Liver (tissue), 9 donors: ENCODE results near the gene C14orf132. TPM values are rescaled to one million over a fixed set of nuclear protein-coding genes. Genes with fewer than 3 reads are reported as not detected.

Experiments used
- DNase-seq: peaks from one replicate; pipeline ENCODE4 v3.0.0-alpha.2; 2017; ENCODE audit warnings: low spot score
- H3K27ac ChIP-seq, 2 donors: one replicate each; pipeline ENCODE4 v1.7.0; 2013; ENCODE audit warnings: inconsistent platforms in 2 of 2, low read length in 2 of 2, control low read depth in 1 of 2, low read depth in 1 of 2, mild to moderate bottlenecking in 1 of 2
- H3K27me3 ChIP-seq, 4 donors: one replicate each; pipeline versions ENCODE4 v1.6.1 to v1.7.0; 2013; ENCODE audit warnings: low read length in 3 of 4, inconsistent platforms in 1 of 4, mild to moderate bottlenecking in 1 of 4, moderate library complexity in 1 of 4; ENCODE audit not compliant: control insufficient read depth in 4 of 4, insufficient read depth in 4 of 4
- H3K36me3 ChIP-seq, 4 donors: one replicate each; pipeline versions ENCODE4 v1.6.1 to v1.7.0; 2013; ENCODE audit warnings: low read length in 3 of 4, mild to moderate bottlenecking in 3 of 4, low read depth in 1 of 4, moderate library complexity in 1 of 4; ENCODE audit not compliant: control insufficient read depth in 4 of 4, insufficient read depth in 3 of 4
- H3K4me1 ChIP-seq, 4 donors: one replicate each; pipeline versions ENCODE4 v1.6.1 to v1.7.0; 2013; ENCODE audit warnings: low read length in 3 of 4, mild to moderate bottlenecking in 3 of 4, moderate library complexity in 1 of 4; ENCODE audit not compliant: control insufficient read depth in 4 of 4, insufficient read depth in 4 of 4
- H3K4me3 ChIP-seq, 3 donors: one replicate each; pipeline versions ENCODE4 v1.6.1 to v1.7.0; 2013; ENCODE audit warnings: low read length in 3 of 3, control low read depth in 1 of 3, low read depth in 1 of 3, mild to moderate bottlenecking in 1 of 3
- H3K9ac ChIP-seq, 2 donors: one replicate each; pipeline ENCODE4 v1.7.0; 2013; ENCODE audit warnings: low read length in 2 of 2, mild to moderate bottlenecking in 2 of 2, moderate library complexity in 2 of 2, control low read depth in 1 of 2, low read depth in 1 of 2
- H3K9me3 ChIP-seq, 4 donors: one replicate each; pipeline versions ENCODE4 v1.6.1 to v1.7.0; 2013; ENCODE audit warnings: low read length in 3 of 4; ENCODE audit not compliant: control insufficient read depth in 4 of 4
- EGR1 ChIP-seq, 2 donors: IDR thresholded peaks; 2 replicates each; pipeline ENCODE4 v1.6.1; 2016 to 2018; ENCODE audit warnings: antibody characterized with exemption in 2 of 2, low read depth in 2 of 2
- FOXA1 ChIP-seq: IDR thresholded peaks from 2 replicates; pipeline ENCODE4 v1.6.1; 2016; ENCODE audit warnings: antibody characterized with exemption
- GABPA ChIP-seq, 2 donors: IDR thresholded peaks in 1 of 2; conservative IDR thresholded peaks in 1 of 2; 2 replicates each; pipeline ENCODE4 v1.6.1; 2016; ENCODE audit warnings: antibody characterized with exemption in 2 of 2, mild to moderate bottlenecking in 1 of 2, moderate library complexity in 1 of 2
- HNF4A ChIP-seq, 2 donors: conservative IDR thresholded peaks; 2 replicates each; pipeline ENCODE4 v1.6.1; 2016; ENCODE audit warnings: antibody characterized with exemption in 2 of 2, mild to moderate bottlenecking in 2 of 2
- HNF4G ChIP-seq: IDR thresholded peaks from 2 replicates; pipeline ENCODE4 v1.6.1; 2016; ENCODE audit warnings: antibody characterized with exemption
- JUND ChIP-seq, 2 donors: IDR thresholded peaks; 2 replicates each; pipeline ENCODE4 v1.6.1; 2016; ENCODE audit warnings: antibody characterized with exemption in 2 of 2
- NR2F2 ChIP-seq: IDR thresholded peaks from 2 replicates; pipeline ENCODE4 v1.6.1; 2016; ENCODE audit warnings: antibody characterized with exemption
- RAD21 ChIP-seq, 2 donors: IDR thresholded peaks; 2 replicates each; pipeline ENCODE4 v1.6.1; 2016; ENCODE audit warnings: antibody characterized with exemption in 2 of 2, mild to moderate bottlenecking in 2 of 2
- RXRA ChIP-seq, 2 donors: IDR thresholded peaks; 2 replicates each; pipeline ENCODE4 v1.6.1; 2017 to 2018; ENCODE audit warnings: antibody characterized with exemption in 2 of 2, mild to moderate bottlenecking in 1 of 2
- SP1 ChIP-seq: IDR thresholded peaks from 2 replicates; pipeline ENCODE4 v1.6.1; 2018; ENCODE audit warnings: antibody characterized with exemption, mild to moderate bottlenecking
- TAF1 ChIP-seq: conservative IDR thresholded peaks from 2 replicates; pipeline ENCODE4 v1.6.1; 2016; ENCODE audit warnings: antibody characterized with exemption, mild to moderate bottlenecking
- YY1 ChIP-seq: IDR thresholded peaks from 2 replicates; pipeline ENCODE4 v1.6.1; 2016; ENCODE audit warnings: antibody characterized with exemption, mild to moderate bottlenecking
- WGBS: extraction: QIAGEN DNeasy Blood & Tissue Kit; methylation state at CpG from one replicate; pipeline ENCODE4 v1.1.7; 2013; 5-methylcytosine and 5-hydroxymethylcytosine counted together
- polyA plus RNA-seq, 2 donors: library from polyadenylated mRNA; stranded (reverse) in 1 of 2; unstranded in 1 of 2; fragments of 200-250 nt in 1 of 2; fragments of >200 nt in 1 of 2; fragmentation: Nextera tagmentation in 1 of 2; extraction: Ambion mirVana in 1 of 2; gene quantifications; one replicate each; pipeline versions ENCODE4 v1.2.1 to v1.2.3, GENCODE V29; 2013 to 2015
- total RNA-seq, 2 donors: library from RNA; depleted of rRNA; stranded (reverse); fragments of >200 nt; gene quantifications; one replicate each; pipeline ENCODE4 v1.2.3, GENCODE V29; 2014
- TF ChIP-seq, protein P1 (sequence below): IDR thresholded peaks from 2 replicates; pipeline ENCODE4 v1.6.1; 2016; ENCODE audit warnings: antibody characterized with exemption
- TF ChIP-seq, protein P2 (sequence below): IDR thresholded peaks from 2 replicates; pipeline ENCODE4 v1.6.1; 2016; ENCODE audit warnings: antibody characterized with exemption, mild to moderate bottlenecking
- TF ChIP-seq, protein P3 (sequence below): IDR thresholded peaks from 2 replicates; pipeline ENCODE4 v1.6.1; 2016; ENCODE audit warnings: antibody characterized with exemption
- TF ChIP-seq, protein P4 (sequence below): fragments of 150-350 bp; IDR thresholded peaks from 2 replicates; pipeline ENCODE4 v1.5.1; 2017; ENCODE audit warnings: improper control_type of control experiment, low read depth, low read length; ENCODE audit not compliant: missing input control
- TF ChIP-seq, protein P5 (sequence below): IDR thresholded peaks from 2 replicates; pipeline ENCODE4 v1.6.1; 2016; ENCODE audit warnings: antibody characterized with exemption
- donor health status: healthy.
- donor health status: healthy.
- donor health status: healthy.
- donor health status: healthy.
- donor health status: healthy.

The C14orf132 gene
- total and polyA plus RNA-seq, 4 donors: 1.8 to 3.0 (median 2.1) TPM

DNA sequence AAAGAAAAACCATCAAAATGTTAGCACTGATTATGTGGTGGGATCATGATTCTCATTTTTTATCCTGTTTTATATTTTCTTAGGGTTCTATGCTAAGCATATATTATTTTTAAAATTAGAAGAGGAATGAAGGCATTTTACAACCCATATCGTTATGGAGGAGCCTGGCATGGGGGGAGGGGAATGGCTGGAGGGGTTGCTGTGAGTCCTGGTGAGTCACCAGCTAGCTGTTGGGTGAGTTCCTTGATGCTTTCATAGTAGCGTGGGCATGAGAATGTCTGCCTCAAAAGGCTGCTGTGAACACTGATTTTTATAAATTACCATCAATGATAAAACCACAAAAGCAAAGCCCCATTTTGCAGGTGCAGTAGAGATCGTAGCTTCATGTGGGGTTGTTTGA lies 46.9 kb downstream of the C14orf132 start:
- H3K9ac ChIP-seq: no peak overlapping the region
- H3K27me3 ChIP-seq: no peaks in the 10 kb centered on the region
- H3K4me1 ChIP-seq: peaks cover 0 to 9% (median 0%) of the 10 kb centered on the region in 4 donors
- TF ChIP-seq, protein P1, sequence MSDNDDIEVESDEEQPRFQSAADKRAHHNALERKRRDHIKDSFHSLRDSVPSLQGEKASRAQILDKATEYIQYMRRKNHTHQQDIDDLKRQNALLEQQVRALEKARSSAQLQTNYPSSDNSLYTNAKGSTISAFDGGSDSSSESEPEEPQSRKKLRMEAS: no peak
- TF ChIP-seq, protein P2, sequence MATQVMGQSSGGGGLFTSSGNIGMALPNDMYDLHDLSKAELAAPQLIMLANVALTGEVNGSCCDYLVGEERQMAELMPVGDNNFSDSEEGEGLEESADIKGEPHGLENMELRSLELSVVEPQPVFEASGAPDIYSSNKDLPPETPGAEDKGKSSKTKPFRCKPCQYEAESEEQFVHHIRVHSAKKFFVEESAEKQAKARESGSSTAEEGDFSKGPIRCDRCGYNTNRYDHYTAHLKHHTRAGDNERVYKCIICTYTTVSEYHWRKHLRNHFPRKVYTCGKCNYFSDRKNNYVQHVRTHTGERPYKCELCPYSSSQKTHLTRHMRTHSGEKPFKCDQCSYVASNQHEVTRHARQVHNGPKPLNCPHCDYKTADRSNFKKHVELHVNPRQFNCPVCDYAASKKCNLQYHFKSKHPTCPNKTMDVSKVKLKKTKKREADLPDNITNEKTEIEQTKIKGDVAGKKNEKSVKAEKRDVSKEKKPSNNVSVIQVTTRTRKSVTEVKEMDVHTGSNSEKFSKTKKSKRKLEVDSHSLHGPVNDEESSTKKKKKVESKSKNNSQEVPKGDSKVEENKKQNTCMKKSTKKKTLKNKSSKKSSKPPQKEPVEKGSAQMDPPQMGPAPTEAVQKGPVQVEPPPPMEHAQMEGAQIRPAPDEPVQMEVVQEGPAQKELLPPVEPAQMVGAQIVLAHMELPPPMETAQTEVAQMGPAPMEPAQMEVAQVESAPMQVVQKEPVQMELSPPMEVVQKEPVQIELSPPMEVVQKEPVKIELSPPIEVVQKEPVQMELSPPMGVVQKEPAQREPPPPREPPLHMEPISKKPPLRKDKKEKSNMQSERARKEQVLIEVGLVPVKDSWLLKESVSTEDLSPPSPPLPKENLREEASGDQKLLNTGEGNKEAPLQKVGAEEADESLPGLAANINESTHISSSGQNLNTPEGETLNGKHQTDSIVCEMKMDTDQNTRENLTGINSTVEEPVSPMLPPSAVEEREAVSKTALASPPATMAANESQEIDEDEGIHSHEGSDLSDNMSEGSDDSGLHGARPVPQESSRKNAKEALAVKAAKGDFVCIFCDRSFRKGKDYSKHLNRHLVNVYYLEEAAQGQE: no peak
- TF ChIP-seq, protein P3, sequence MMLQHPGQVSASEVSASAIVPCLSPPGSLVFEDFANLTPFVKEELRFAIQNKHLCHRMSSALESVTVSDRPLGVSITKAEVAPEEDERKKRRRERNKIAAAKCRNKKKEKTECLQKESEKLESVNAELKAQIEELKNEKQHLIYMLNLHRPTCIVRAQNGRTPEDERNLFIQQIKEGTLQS: no peak
- no peak for TF ChIP-seq RAD21 (IDR thresholded peaks at IDR 0.05)
- no peak for TF ChIP-seq JUND (IDR thresholded peaks at IDR 0.05)
- TF ChIP-seq RXRA (IDR thresholded peaks at IDR 0.05): no peak
- no peak for TF ChIP-seq NR2F2
- TF ChIP-seq HNF4G: no peak
- TF ChIP-seq EGR1 (IDR thresholded peaks at IDR 0.05; ENCODE audit: low read depth in 2 of 2): no peak
- TF ChIP-seq HNF4A (conservative IDR thresholded peaks at IDR 0.05): no peak
- TF ChIP-seq, protein P4, sequence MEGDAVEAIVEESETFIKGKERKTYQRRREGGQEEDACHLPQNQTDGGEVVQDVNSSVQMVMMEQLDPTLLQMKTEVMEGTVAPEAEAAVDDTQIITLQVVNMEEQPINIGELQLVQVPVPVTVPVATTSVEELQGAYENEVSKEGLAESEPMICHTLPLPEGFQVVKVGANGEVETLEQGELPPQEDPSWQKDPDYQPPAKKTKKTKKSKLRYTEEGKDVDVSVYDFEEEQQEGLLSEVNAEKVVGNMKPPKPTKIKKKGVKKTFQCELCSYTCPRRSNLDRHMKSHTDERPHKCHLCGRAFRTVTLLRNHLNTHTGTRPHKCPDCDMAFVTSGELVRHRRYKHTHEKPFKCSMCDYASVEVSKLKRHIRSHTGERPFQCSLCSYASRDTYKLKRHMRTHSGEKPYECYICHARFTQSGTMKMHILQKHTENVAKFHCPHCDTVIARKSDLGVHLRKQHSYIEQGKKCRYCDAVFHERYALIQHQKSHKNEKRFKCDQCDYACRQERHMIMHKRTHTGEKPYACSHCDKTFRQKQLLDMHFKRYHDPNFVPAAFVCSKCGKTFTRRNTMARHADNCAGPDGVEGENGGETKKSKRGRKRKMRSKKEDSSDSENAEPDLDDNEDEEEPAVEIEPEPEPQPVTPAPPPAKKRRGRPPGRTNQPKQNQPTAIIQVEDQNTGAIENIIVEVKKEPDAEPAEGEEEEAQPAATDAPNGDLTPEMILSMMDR: no peak
- no peak for TF ChIP-seq FOXA1
- TF ChIP-seq, protein P5, sequence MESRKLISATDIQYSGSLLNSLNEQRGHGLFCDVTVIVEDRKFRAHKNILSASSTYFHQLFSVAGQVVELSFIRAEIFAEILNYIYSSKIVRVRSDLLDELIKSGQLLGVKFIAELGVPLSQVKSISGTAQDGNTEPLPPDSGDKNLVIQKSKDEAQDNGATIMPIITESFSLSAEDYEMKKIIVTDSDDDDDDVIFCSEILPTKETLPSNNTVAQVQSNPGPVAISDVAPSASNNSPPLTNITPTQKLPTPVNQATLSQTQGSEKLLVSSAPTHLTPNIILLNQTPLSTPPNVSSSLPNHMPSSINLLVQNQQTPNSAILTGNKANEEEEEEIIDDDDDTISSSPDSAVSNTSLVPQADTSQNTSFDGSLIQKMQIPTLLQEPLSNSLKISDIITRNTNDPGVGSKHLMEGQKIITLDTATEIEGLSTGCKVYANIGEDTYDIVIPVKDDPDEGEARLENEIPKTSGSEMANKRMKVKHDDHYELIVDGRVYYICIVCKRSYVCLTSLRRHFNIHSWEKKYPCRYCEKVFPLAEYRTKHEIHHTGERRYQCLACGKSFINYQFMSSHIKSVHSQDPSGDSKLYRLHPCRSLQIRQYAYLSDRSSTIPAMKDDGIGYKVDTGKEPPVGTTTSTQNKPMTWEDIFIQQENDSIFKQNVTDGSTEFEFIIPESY: no peak
- no peak for TF ChIP-seq GABPA (IDR thresholded peaks at IDR 0.05 in 1 of 2, conservative IDR thresholded peaks at IDR 0.05 in 1 of 2)
- WGBS: 73% methylated on average over 3 of the region's 3 CpGs
- no peak overlapping the region for H3K4me3 ChIP-seq
- H3K9me3 ChIP-seq: no peaks in the 10 kb centered on the region
- peaks cover 0 to 5% (median 3%) of the 10 kb centered on the region in 4 donors for H3K36me3 ChIP-seq
- no peak for DNase-seq
- H3K27ac ChIP-seq: no peak overlapping the region

DNA sequence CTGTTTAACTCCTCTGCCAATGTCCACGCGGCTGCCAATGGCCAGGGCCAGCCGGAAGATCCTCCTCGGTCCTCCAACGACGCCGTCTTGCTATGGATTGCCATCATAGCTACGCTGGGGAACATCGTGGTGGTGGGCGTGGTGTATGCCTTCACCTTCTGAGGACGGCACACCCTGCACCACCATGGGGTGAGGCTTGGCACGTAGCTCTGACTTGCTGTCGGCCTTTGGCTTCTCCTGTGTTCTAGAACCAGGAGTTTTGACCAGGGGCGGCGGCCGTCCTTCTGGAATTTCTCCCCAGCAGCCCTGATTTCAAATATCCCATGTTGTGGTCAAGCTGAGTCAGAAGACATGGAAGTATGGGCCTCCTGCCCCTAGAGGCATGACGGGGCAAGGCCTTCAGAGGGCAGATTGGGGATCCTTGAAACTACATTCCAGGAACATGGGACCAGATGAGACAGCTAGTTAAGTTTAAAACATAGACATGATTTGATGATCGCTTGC lies 47.5 kb downstream of the C14orf132 start:
- Histone ChIP-seq H3K36me3 (peaks cover 0 to 5% (median 3%) of the 10 kb centered on the region in 4 donors), H3K4me3 (no peak overlapping the region), H3K9me3 (no peaks in the 10 kb centered on the region), H3K27me3 (no peaks in the 10 kb centered on the region), H3K27ac (no peak overlapping the region), H3K4me1 (peaks cover 0 to 9% (median 0%) of the 10 kb centered on the region in 4 donors), H3K9ac (no peak overlapping the region)
- no peak for DNase-seq
- whole genome bisulfite sequencing: 94% methylated on average over 18 of the region's 18 CpGs
- TF ChIP-seq SP1: no peak
- TF ChIP-seq, protein P1: no peak
- TF ChIP-seq YY1: no peak
- TF ChIP-seq, protein P3: no peak
- no peak for TF ChIP-seq NR2F2
- TF ChIP-seq TAF1: no peak
- TF ChIP-seq, protein P2: no peak
- TF ChIP-seq, protein P5: no peak
- no peak for TF ChIP-seq RAD21 (IDR thresholded peaks at IDR 0.05)
- TF ChIP-seq HNF4G: no peak
